Fibroblast of lung (primary cell): Measurements from ENCODE around the gene SIGLEC6.

ENCODE experiments used
- EZH2 ChIP-seq: IDR thresholded peaks from 2 replicates; pipeline ENCODE4 v1.5.1; 2012; ENCODE audit warnings: low read length, control low read depth, mild to moderate bottlenecking; ENCODE audit errors: missing control alignments
- TF ChIP-seq, protein P1 (sequence below), 2 donors: IDR thresholded peaks in 1 of 2; conservative IDR thresholded peaks in 1 of 2; 1 replicate in 1 of 2; 2 replicates in 1 of 2; pipeline ENCODE4 v1.5.1; 2011 to 2012; ENCODE audit warnings: low read length in 2 of 2, control low read depth in 1 of 2, inconsistent platforms in 1 of 2, low read depth in 1 of 2, mild to moderate bottlenecking in 1 of 2

DNA sequence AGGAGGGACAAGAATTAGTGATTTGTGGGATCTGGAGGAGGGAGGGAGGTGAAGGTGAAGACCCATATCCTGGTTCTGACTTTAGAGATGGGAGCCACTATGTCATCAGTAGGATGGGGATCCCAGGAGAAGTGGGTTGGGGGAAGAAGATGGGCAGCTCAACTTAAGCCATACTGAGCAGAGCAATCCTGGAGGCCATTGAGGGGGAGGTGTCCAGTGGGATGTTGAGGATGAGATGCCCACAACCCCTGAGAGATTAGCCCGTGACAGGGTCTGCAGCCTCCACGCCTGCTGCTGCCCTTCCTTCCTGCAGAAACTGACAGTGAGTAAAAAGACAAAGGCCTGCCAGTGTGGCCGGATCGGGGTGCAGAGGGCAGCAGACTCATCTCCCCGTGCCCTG lies 11.2 kb upstream of the SIGLEC6 start:
- TF ChIP-seq, protein P1, sequence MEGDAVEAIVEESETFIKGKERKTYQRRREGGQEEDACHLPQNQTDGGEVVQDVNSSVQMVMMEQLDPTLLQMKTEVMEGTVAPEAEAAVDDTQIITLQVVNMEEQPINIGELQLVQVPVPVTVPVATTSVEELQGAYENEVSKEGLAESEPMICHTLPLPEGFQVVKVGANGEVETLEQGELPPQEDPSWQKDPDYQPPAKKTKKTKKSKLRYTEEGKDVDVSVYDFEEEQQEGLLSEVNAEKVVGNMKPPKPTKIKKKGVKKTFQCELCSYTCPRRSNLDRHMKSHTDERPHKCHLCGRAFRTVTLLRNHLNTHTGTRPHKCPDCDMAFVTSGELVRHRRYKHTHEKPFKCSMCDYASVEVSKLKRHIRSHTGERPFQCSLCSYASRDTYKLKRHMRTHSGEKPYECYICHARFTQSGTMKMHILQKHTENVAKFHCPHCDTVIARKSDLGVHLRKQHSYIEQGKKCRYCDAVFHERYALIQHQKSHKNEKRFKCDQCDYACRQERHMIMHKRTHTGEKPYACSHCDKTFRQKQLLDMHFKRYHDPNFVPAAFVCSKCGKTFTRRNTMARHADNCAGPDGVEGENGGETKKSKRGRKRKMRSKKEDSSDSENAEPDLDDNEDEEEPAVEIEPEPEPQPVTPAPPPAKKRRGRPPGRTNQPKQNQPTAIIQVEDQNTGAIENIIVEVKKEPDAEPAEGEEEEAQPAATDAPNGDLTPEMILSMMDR (conservative IDR thresholded peaks at IDR 0.05 in 1 of 2, IDR thresholded peaks at IDR 0.05 in 1 of 2; ENCODE audit: low read depth in 1 of 2, low read length in 2 of 2), result no peak
- TF ChIP-seq EZH2, result no peak
